ENCODE results near the gene CXCL10.

DNA sequence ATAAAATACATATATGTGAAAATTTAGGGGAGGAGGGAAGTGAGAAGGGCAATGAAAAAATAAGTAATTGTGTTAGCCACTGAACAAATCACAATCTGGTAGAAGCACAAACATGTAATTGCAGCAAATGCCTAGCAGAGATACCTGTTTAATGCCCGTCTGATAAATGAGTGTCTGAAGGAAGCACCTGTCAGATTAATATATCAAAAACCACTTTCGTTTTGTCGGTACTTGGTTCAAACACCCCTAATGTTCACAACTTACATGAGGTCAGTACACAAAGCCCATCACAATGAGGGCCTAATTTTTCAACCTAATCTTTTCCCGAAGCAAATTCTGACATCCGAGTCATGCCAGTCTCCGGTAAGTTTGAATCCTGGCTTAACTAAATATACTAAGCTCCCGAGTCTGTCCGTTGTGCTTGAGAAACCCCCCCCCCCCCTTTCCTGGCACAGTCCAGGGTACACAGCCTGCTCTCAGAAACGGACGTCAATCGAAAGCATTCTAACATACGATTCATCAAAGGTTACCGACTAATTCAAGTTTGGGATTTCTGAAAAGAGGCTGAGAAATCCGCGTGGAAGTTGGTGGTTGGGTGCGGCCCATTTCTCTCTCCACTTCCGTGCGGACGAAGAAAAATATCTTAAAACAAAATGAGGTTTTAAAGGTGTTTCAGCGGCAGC is 33.3 kb downstream of the CXCL10 start:
- TF ChIP-seq, protein P1, sequence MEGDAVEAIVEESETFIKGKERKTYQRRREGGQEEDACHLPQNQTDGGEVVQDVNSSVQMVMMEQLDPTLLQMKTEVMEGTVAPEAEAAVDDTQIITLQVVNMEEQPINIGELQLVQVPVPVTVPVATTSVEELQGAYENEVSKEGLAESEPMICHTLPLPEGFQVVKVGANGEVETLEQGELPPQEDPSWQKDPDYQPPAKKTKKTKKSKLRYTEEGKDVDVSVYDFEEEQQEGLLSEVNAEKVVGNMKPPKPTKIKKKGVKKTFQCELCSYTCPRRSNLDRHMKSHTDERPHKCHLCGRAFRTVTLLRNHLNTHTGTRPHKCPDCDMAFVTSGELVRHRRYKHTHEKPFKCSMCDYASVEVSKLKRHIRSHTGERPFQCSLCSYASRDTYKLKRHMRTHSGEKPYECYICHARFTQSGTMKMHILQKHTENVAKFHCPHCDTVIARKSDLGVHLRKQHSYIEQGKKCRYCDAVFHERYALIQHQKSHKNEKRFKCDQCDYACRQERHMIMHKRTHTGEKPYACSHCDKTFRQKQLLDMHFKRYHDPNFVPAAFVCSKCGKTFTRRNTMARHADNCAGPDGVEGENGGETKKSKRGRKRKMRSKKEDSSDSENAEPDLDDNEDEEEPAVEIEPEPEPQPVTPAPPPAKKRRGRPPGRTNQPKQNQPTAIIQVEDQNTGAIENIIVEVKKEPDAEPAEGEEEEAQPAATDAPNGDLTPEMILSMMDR (conservative IDR thresholded peaks at IDR 0.05), result no peak
- no peak for TF ChIP-seq ZFX (IDR thresholded peaks at IDR 0.05)

All from C4-2B (cell line).